ENCODE measurements around the gene RBM19.
"Not testable (repeated sequence)": the region's sequence is repeated elsewhere in the genome, so short reads cannot be mapped to it uniquely, and the experiment has no call there.

RBM19 gene

GRCh38 chr12:113816866-113817265 is 149.3 kb downstream of the RBM19 start:
- Histone ChIP-seq H3K27me3 (ENCODE audit: control insufficient read depth in 1 of 2, insufficient read depth in 2 of 2, low read length in 2 of 2) (no peaks in the 10 kb centered on the region), H3K4me1 (ENCODE audit: insufficient read depth, low read length) (no peaks in the 10 kb centered on the region), H3K9ac (ENCODE audit: low read length) (no peak overlapping the region), H3K36me3 (ENCODE audit: insufficient read depth, low read length) (peaks cover 4% of the 10 kb centered on the region), H3K27ac (ENCODE audit: low read depth, low read length) (no peak overlapping the region), H3K4me3 (ENCODE audit: low read depth in 1 of 2, low read length in 2 of 2) (no peak overlapping the region), H3K9me3 (ENCODE audit: low read length) (no peaks in the 10 kb centered on the region)

- no peaks in the 10 kb centered on the region for H3K27me3 ChIP-seq (ENCODE audit: control insufficient read depth in 1 of 2, insufficient read depth in 2 of 2, low read length in 2 of 2)
Measured at GRCh38 chr12:113815031-113815430, 151.1 kb downstream of the RBM19 start.

GRCh38 chr12:113813229-113813541 is 152.9 kb downstream of the RBM19 start:
- Histone ChIP-seq H3K4me1 (ENCODE audit: insufficient read depth, low read length) (no peaks in the 10 kb centered on the region), H3K27ac (ENCODE audit: low read depth, low read length) (no peak overlapping the region), H3K9ac (ENCODE audit: low read length) (no peak overlapping the region), H3K9me3 (ENCODE audit: low read length) (no peaks in the 10 kb centered on the region), H3K27me3 (ENCODE audit: control insufficient read depth in 1 of 2, insufficient read depth in 2 of 2, low read length in 2 of 2) (no peaks in the 10 kb centered on the region), H3K4me3 (ENCODE audit: low read depth in 1 of 2, low read length in 2 of 2) (no peak overlapping the region), H3K36me3 (ENCODE audit: insufficient read depth, low read length) (no peaks in the 10 kb centered on the region)

More at GRCh38 chr12:113815031-113815430, 151.1 kb downstream of the RBM19 start:
- Histone ChIP-seq H3K36me3 (ENCODE audit: insufficient read depth, low read length) (no peaks in the 10 kb centered on the region), H3K27ac (ENCODE audit: low read depth, low read length) (no peak overlapping the region), H3K9ac (ENCODE audit: low read length) (no peak overlapping the region), H3K4me1 (ENCODE audit: insufficient read depth, low read length) (no peaks in the 10 kb centered on the region), H3K9me3 (ENCODE audit: low read length) (no peaks in the 10 kb centered on the region), H3K4me3 (ENCODE audit: low read depth in 1 of 2, low read length in 2 of 2) (no peak overlapping the region)

GRCh38 chr12:113812411-113813228 is 153.5 kb downstream of the RBM19 start:
- Histone ChIP-seq H3K9ac (ENCODE audit: low read length) (no peak overlapping the region), H3K4me3 (ENCODE audit: low read depth in 1 of 2, low read length in 2 of 2) (no peak overlapping the region), H3K36me3 (ENCODE audit: insufficient read depth, low read length) (no peaks in the 10 kb centered on the region), H3K27me3 (ENCODE audit: control insufficient read depth in 1 of 2, insufficient read depth in 2 of 2, low read length in 2 of 2) (no peaks in the 10 kb centered on the region), H3K4me1 (ENCODE audit: insufficient read depth, low read length) (no peaks in the 10 kb centered on the region), H3K9me3 (ENCODE audit: low read length) (no peaks in the 10 kb centered on the region), H3K27ac (ENCODE audit: low read depth, low read length) (no peak overlapping the region)

GRCh38 chr12:113809462-113810220 is 156.5 kb downstream of the RBM19 start:
- not testable (repeated sequence) for H3K9ac ChIP-seq (ENCODE audit: low read length); H3K9me3 ChIP-seq (ENCODE audit: low read length); H3K4me3 ChIP-seq (ENCODE audit: low read depth in 1 of 2, low read length in 2 of 2); H3K36me3 ChIP-seq (ENCODE audit: insufficient read depth, low read length); H3K27me3 ChIP-seq (ENCODE audit: control insufficient read depth in 1 of 2, insufficient read depth in 2 of 2, low read length in 2 of 2); H3K4me1 ChIP-seq (ENCODE audit: insufficient read depth, low read length); H3K27ac ChIP-seq (ENCODE audit: low read depth, low read length)

GRCh38 chr12:113808095-113808951 is 157.8 kb downstream of the RBM19 start:
- no peaks in the 10 kb centered on the region for H3K4me1 ChIP-seq (ENCODE audit: insufficient read depth, low read length)
- H3K9me3 ChIP-seq (ENCODE audit: low read length), result no peaks in the 10 kb centered on the region
- H3K36me3 ChIP-seq (ENCODE audit: insufficient read depth, low read length), result no peaks in the 10 kb centered on the region
- no peak overlapping the region for H3K9ac ChIP-seq (ENCODE audit: low read length)
- no peak overlapping the region for H3K27ac ChIP-seq (ENCODE audit: low read depth, low read length)
- H3K4me3 ChIP-seq (ENCODE audit: low read depth in 1 of 2, low read length in 2 of 2), result no peak overlapping the region
- H3K27me3 ChIP-seq (ENCODE audit: control insufficient read depth in 1 of 2, insufficient read depth in 2 of 2, low read length in 2 of 2), result no peaks in the 10 kb centered on the region

GRCh38 chr12:113805673-113806072 is 160.5 kb downstream of the RBM19 start:
- Histone ChIP-seq H3K36me3 (ENCODE audit: insufficient read depth, low read length) (no peaks in the 10 kb centered on the region), H3K9me3 (ENCODE audit: low read length) (no peaks in the 10 kb centered on the region), H3K4me1 (ENCODE audit: insufficient read depth, low read length) (no peaks in the 10 kb centered on the region), H3K9ac (ENCODE audit: low read length) (no peak overlapping the region), H3K4me3 (ENCODE audit: low read depth in 1 of 2, low read length in 2 of 2) (no peak overlapping the region), H3K27me3 (ENCODE audit: control insufficient read depth in 1 of 2, insufficient read depth in 2 of 2, low read length in 2 of 2) (no peaks in the 10 kb centered on the region), H3K27ac (ENCODE audit: low read depth, low read length) (no peak overlapping the region)

- no peaks in the 10 kb centered on the region for H3K9me3 ChIP-seq (ENCODE audit: low read length)
- no peak overlapping the region for H3K27ac ChIP-seq (ENCODE audit: low read depth, low read length)
- H3K27me3 ChIP-seq (ENCODE audit: control insufficient read depth in 1 of 2, insufficient read depth in 2 of 2, low read length in 2 of 2), result no peaks in the 10 kb centered on the region
- no peaks in the 10 kb centered on the region for H3K4me1 ChIP-seq (ENCODE audit: insufficient read depth, low read length)
- H3K36me3 ChIP-seq (ENCODE audit: insufficient read depth, low read length), result no peaks in the 10 kb centered on the region
- no peak overlapping the region for H3K4me3 ChIP-seq (ENCODE audit: low read depth in 1 of 2, low read length in 2 of 2)
- no peak overlapping the region for H3K9ac ChIP-seq (ENCODE audit: low read length)
Measured at GRCh38 chr12:113804961-113805600, 161.0 kb downstream of the RBM19 start.

GRCh38 chr12:113803759-113804140 is 162.4 kb downstream of the RBM19 start:
- no peaks in the 10 kb centered on the region for H3K9me3 ChIP-seq (ENCODE audit: low read length)
- no peak overlapping the region for H3K27ac ChIP-seq (ENCODE audit: low read depth, low read length)
- no peak overlapping the region for H3K9ac ChIP-seq (ENCODE audit: low read length)
- no peaks in the 10 kb centered on the region for H3K36me3 ChIP-seq (ENCODE audit: insufficient read depth, low read length)
- no peaks in the 10 kb centered on the region for H3K4me1 ChIP-seq (ENCODE audit: insufficient read depth, low read length)
- H3K27me3 ChIP-seq (ENCODE audit: control insufficient read depth in 1 of 2, insufficient read depth in 2 of 2, low read length in 2 of 2), result no peaks in the 10 kb centered on the region
- H3K4me3 ChIP-seq (ENCODE audit: low read depth in 1 of 2, low read length in 2 of 2), result no peak overlapping the region

GRCh38 chr12:113802966-113803758 is 163.0 kb downstream of the RBM19 start:
- H3K9me3 ChIP-seq (ENCODE audit: low read length), result no peaks in the 10 kb centered on the region
- H3K36me3 ChIP-seq (ENCODE audit: insufficient read depth, low read length), result no peaks in the 10 kb centered on the region
- H3K27ac ChIP-seq (ENCODE audit: low read depth, low read length), result no peak overlapping the region
- H3K9ac ChIP-seq (ENCODE audit: low read length), result no peak overlapping the region
- no peak overlapping the region for H3K4me3 ChIP-seq (ENCODE audit: low read depth in 1 of 2, low read length in 2 of 2)
- H3K27me3 ChIP-seq (ENCODE audit: control insufficient read depth in 1 of 2, insufficient read depth in 2 of 2, low read length in 2 of 2), result no peaks in the 10 kb centered on the region
- H3K4me1 ChIP-seq (ENCODE audit: insufficient read depth, low read length), result no peaks in the 10 kb centered on the region
